ENCODE data around the gene SLC8A3.

DNA sequence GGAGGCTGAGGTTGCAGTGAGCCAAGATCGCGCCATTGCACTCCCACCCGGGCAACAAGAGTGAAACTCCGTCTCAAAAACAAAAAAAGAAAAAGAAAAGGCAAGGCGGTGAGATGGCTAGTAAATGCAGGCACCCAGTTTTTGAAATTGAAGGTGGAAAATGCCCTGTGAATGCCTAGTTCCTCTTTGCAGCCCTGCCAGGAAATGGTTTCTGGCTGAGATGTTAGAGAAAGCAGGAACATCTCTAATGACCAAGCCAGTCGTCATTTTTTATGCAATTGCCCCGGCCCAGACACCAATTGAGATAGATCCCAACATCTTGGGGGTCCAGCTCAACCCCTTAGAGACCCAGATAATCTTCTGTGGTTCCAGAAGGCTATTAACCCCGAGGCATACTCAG, 17.0 kb downstream of the SLC8A3 start:
- TF ChIP-seq, protein P1, sequence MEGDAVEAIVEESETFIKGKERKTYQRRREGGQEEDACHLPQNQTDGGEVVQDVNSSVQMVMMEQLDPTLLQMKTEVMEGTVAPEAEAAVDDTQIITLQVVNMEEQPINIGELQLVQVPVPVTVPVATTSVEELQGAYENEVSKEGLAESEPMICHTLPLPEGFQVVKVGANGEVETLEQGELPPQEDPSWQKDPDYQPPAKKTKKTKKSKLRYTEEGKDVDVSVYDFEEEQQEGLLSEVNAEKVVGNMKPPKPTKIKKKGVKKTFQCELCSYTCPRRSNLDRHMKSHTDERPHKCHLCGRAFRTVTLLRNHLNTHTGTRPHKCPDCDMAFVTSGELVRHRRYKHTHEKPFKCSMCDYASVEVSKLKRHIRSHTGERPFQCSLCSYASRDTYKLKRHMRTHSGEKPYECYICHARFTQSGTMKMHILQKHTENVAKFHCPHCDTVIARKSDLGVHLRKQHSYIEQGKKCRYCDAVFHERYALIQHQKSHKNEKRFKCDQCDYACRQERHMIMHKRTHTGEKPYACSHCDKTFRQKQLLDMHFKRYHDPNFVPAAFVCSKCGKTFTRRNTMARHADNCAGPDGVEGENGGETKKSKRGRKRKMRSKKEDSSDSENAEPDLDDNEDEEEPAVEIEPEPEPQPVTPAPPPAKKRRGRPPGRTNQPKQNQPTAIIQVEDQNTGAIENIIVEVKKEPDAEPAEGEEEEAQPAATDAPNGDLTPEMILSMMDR (IDR thresholded peaks at IDR 0.05) = no peak
- TF ChIP-seq POLR2A (IDR thresholded peaks at IDR 0.05) = no peak
